NCI-H1436 (cell line): ENCODE data around the gene ZNF735.
"Not testable (repeated sequence)": the region's sequence is repeated elsewhere in the genome, so short reads cannot be mapped to it uniquely, and the experiment has no call there.

Experiments
- DNase-seq: peaks from one replicate; lab custom pipeline; 2025; lab: John Stamatoyannopoulos, UW

Gene ZNF735

DNA sequence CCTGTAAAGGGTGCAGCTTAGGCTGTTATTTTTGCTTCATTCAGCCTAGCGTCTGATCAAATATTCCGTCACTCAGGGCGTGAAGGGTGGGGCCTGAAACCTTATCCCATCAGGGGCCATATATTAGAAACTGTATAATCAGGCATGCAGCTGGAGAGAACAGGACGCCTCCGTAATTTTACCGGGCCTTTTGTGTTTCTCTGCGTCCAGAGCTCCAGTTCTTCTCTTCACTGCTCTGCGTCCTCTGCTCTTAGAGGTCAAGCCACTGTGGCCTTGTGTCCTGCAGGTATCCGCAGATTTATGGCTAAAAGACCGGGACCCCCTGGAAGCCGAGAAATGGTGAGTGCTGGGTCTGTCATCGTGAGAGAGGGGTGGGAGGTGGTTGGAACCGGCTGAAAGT lies at the start of gene ZNF735:
Gene ZNF735, plus strand, starts transcription at position 301 of the 400 bp plus-strand sequence. Its CDS starts 0 bp downstream, at position 301.
- no peak for DNase-seq

DNA sequence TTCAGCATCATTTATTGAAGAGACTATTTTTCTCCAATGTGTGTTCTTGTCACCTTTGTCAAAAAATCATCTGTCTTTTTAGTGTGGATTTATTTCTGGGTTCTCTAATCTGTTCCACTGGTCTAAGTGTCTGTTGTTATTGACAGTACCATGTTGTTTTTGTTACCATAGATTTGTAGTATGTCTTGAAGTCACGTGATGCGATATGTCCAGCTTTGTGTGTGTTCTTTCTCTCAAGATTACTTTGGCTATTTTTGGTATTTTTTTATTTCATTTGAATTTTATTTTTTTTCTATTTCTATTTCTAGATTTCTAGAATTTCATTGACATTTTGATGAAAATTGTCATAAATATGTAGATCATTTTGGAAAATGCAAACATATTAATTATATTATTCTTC lies 36.0 kb upstream of the ZNF735 start:
- DNase-seq = not testable (repeated sequence)

DNA sequence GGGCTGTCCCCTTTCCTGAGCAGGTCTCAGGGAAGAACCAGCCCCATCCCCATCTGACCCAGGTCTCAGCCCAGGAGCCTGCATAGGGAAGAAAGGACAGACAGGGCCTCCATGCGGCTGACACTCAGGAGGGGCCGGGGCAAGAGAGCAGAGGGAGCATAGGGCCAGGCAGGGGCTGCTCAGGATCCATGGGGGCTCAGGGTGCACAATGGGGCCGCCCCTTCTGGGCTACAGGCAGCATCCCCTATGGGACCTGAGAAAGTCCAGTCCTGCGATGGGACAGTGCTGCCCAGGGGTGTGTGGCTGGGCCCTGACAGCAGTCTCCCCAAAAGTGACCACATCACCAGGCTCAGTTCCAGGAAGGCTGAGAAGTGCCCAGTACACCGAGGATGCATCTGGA lies 32.7 kb upstream of the ZNF735 start:
- no peak for DNase-seq

- no peak for DNase-seq
Measured at GRCh38 chr7:64174941-64175340, 32.1 kb upstream of the ZNF735 start.

- DNase-seq = no peak
Measured at GRCh38 chr7:64180989-64181388, 26.0 kb upstream of the ZNF735 start.

DNA sequence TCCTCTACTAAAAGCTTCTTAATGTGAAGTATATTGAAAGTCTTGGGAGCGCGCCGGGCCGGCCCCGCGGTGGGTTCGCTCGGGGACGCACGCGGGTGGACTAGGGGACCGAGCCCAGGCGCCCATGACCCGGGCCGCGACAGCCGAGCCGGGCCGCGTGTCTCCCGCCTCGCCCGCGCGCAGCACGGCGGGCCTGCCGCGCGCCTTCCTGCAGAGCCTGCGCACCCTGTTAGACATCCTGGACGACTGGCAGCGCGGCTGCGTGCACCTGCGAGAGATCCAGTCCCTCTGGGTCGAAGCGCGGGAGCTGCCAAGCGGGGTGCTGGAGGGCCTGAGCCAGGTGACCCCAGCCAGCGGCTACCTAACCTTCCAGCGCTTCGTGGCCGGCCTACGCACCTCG lies 25.4 kb upstream of the ZNF735 start:
- DNase-seq = no peak

DNA sequence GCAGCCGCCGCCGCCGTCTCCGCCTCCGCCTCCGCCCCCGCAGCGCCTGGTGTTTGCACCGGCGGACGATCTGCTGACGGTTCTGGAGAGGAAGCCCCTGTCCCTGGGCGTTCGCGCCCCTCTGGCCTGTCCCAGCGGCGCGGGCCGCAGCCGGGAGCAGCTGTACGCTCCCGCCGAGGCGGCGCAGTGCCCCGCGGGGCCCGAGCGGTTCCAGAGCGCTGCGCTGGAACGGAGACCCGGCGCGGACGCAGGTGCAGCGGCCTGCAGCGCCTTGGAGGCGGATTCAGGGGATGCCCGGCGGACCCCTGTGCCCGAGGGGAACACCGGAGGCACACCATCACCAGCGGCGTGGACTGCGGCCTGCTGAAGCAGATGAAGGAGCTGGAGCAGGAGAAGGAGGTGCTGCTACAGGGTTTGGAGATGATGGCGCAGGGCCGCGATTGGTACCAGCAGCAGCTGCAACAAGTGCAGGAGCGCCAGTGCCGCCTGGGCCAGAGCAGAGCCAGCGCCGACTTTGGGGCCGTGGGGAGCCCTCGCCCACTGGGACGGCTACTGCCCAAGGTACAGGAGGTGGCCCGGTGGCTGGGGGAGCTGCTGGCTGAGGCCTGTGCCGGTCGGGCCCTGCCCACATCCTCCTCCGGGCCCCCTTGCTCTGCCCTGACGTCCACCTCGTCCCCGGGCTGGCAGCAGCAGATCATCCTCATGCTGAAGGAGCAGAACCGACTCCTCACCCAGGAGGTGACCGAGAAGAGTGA lies 24.8 kb upstream of the ZNF735 start:
- no peak for DNase-seq

GRCh38 chr7:64183126-64183742 lies 23.8 kb upstream of the ZNF735 start:
- no peak for DNase-seq

GRCh38 chr7:64183827-64184372 lies 23.1 kb upstream of the ZNF735 start:
- no peak for DNase-seq

- DNase-seq = no peak
Measured at GRCh38 chr7:64184376-64184775, 22.6 kb upstream of the ZNF735 start.

DNA sequence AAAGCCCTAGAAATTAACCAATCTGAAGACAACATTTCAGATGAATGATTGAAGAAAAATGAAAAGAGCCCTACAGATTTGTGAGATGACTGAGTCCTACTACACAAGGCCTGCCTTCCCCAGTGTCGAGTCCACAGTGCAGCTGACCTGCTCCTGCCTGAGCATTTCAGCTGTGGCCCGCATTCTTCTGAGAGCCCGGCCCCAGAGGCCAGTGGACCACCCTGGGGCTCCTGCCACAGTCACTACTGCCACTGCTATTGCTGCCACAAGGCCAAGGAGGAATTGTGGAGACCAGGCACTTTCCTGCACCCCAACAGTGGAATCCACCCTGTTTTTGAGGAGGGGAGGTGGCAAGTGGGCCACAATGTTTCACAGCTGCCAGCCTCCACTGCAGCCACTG lies 19.6 kb upstream of the ZNF735 start:
- no peak for DNase-seq

- DNase-seq = no peak
Measured at GRCh38 chr7:64192148-64192704, 14.8 kb upstream of the ZNF735 start.

DNA sequence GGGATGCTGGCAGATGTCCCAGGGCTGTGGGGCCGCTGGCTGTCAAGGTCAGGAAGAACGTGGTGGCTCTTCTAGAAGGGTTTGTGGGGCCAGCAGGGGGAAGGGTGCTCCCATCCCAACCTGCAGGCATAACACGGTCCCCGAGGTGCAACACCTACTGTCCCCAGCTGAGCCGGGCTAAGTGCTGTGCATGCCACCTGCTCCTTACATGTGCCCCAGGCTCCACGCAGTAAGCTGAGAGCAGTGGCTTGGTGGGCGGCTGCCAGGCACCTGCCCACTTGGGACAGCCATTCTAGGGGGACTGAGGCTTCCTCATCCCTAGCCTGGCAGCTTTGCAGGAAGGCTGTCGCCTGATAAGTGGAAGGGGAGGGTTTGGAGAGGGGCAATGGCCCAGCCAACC lies 14.2 kb upstream of the ZNF735 start:
- no peak for DNase-seq

DNA sequence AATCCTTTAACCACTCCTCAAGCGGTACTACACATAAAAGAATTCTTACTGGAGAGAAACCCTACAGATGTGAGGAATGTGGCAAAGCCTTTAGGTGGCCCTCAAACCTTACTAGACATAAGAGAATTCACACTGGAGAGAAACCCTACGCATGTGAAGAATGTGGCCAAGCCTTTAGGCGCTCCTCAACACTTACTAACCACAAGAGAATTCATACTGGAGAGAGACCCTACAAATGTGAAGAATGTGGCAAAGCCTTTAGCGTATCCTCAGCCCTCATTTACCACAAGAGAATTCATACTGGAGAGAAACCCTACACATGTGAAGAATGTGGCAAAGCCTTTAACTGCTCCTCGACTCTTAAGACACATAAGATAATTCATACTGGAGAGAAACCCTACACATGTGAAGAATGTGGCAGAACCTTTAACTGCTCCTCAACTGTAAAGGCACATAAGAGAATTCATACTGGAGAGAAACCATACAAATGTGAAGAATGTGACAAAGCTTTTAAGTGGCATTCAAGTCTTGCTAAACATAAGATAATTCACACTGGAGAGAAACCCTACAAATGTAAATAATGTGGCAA lies 12.8 kb downstream of the ZNF735 start:
- not testable (repeated sequence) for DNase-seq

GRCh38 chr7:64223366-64223765 lies 16.4 kb downstream of the ZNF735 start:
- no peak for DNase-seq

GRCh38 chr7:64228174-64228573 lies 21.2 kb downstream of the ZNF735 start, which contains the start of gene ZNF679:
ZNF679 (plus strand) TSS chr7:64228474; CDS start chr7:64249118, 20,644 bp downstream.
- DNase-seq = not testable (repeated sequence)

- DNase-seq = no peak
Measured at GRCh38 chr7:64266341-64266919, 59.4 kb downstream of the ZNF735 start.
